OCI-LY7 (cell line): ENCODE measurements around the gene SENP1. TPM values are rescaled to one million over a fixed set of nuclear protein-coding genes. Genes with fewer than 3 reads are reported as not detected.

Experiments
- BruUV-seq: library from RNA; stranded (reverse); fragments of 400-500 nt; replicated peaks from 2 replicates; lab custom pipeline; 2021; lab: Mats Ljungman, UMichigan
- CTCF ChIA-PET: fragments of 300-600 bp; sonication (Branson Sonifier 250); formaldehyde crosslinking; loops from one replicate; lab custom pipeline; 2022; ENCODE audit warnings: antibody characterized with exemption; ENCODE audit not compliant: unreplicated experiment; lab: Charles Lee
- POLR2A ChIA-PET: fragments of 300-600 bp; sonication (Branson Sonifier 250); formaldehyde crosslinking; loops from one replicate; lab custom pipeline; 2022; ENCODE audit warnings: antibody characterized with exemption; lab: Charles Lee
- DNase-seq: peaks from one replicate; pipeline ENCODE4 v3.0.0-alpha.2; 2015; ENCODE audit warnings: low spot score
- H2AFZ ChIP-seq: fragments of 200-600 bp; sonication (generic), shearing (Covaris generic); 2 replicates; pipeline ENCODE4 v1.6.1; 2014; ENCODE audit warnings: mild to moderate bottlenecking, antibody characterized with exemption, low read length, moderate library complexity
- H3K27ac ChIP-seq: fragments of 200-600 bp; sonication (generic); 2 replicates; pipeline ENCODE4 v1.5.1; 2014; ENCODE audit warnings: mixed run types, low read depth, mild to moderate bottlenecking, moderate library complexity, low read length, inconsistent platforms; ENCODE audit not compliant: poor library complexity, severe bottlenecking
- H3K36me3 ChIP-seq: fragments of 200-600 bp; sonication (generic); 2 replicates; pipeline ENCODE4 v1.6.1; 2014; ENCODE audit warnings: mild to moderate bottlenecking, antibody characterized with exemption, low read length, moderate library complexity, mixed read lengths; ENCODE audit not compliant: insufficient read depth
- H3K4me1 ChIP-seq: fragments of 200-600 bp; sonication (generic); 2 replicates; pipeline ENCODE4 v1.5.1; 2014; ENCODE audit warnings: mild to moderate bottlenecking, low read length; ENCODE audit not compliant: insufficient read depth, poor library complexity, severe bottlenecking
- H3K4me2 ChIP-seq: fragments of 200-600 bp; sonication (generic); 2 replicates; pipeline ENCODE4 v1.6.1; 2014; ENCODE audit warnings: mild to moderate bottlenecking, low read length
- H3K4me3 ChIP-seq: fragments of 200-600 bp; sonication (generic); 2 replicates; pipeline ENCODE4 v1.5.1; 2014; ENCODE audit warnings: mild to moderate bottlenecking, low read depth, low read length; ENCODE audit not compliant: poor library complexity, severe bottlenecking
- H3K79me2 ChIP-seq: fragments of 200-600 bp; sonication (generic); 2 replicates; pipeline ENCODE4 v1.6.1; 2016; ENCODE audit warnings: low read depth, mild to moderate bottlenecking, low read length, moderate library complexity, mixed read lengths; ENCODE audit not compliant: insufficient read depth
- H3K9me2 ChIP-seq: fragments of 200-600 bp; sonication (generic); 2 replicates; pipeline ENCODE4 v1.6.1; 2016; ENCODE audit warnings: mild to moderate bottlenecking, low read length, mixed read lengths; ENCODE audit not compliant: insufficient read depth
- H3K9me3 ChIP-seq: fragments of 200-600 bp; sonication (generic); 2 replicates; pipeline ENCODE4 v1.6.1; 2014; ENCODE audit warnings: mild to moderate bottlenecking, mixed run types, low read length, mixed read lengths
- H4K20me1 ChIP-seq: fragments of 200-600 bp; sonication (generic); 2 replicates; pipeline ENCODE4 v1.6.1; 2014; ENCODE audit warnings: mild to moderate bottlenecking, antibody characterized with exemption, low read length, moderate library complexity, mixed read lengths; ENCODE audit not compliant: insufficient read depth
- CTCF ChIP-seq: fragments of 200-600 bp; sonication (generic); conservative IDR thresholded peaks from 2 replicates; pipeline ENCODE4 v1.5.1; 2014; ENCODE audit warnings: mild to moderate bottlenecking, antibody characterized with exemption, low read length, moderate library complexity, mixed read lengths
- EZH2phosphoT487 ChIP-seq: fragments of 200-600 bp; sonication (generic); IDR thresholded peaks from 2 replicates; pipeline ENCODE4 v1.6.1; 2018; ENCODE audit warnings: low read depth, borderline replicate concordance, mild to moderate bottlenecking, mixed run types, antibody characterized with exemption, low read length, moderate library complexity, mixed read lengths
- intact Hi-C: fragments of 100-400 bp; cut with micrococcal nuclease; formaldehyde crosslinking; loops from one replicate; pipeline ENCODE4 v1.10.0; 2022; ENCODE audit not compliant: unreplicated experiment
- total RNA-seq, 2 experiments: library from RNA; depleted of rRNA in 1 of 2; stranded (reverse); fragments of >200 nt in 1 of 2; shearing (Covaris generic) in 1 of 2; gene quantifications; 2 replicates each; pipeline ENCODE4 v1.2.3, GENCODE V29; 2014 to 2022

SENP1 gene
- total RNA-seq, 2 experiments from 2014 or later: 48.3 to 54.7 TPM

- no peak overlapping the region for H3K27ac ChIP-seq
- TF ChIP-seq EZH2phosphoT487 (no peak), CTCF (no peak)
- intact Hi-C loops: no loop called here
- no peaks in the 10 kb centered on the region for H3K79me2 ChIP-seq
- no peak overlapping the region for H3K4me3 ChIP-seq
- no peaks in the 10 kb centered on the region for H3K9me2 ChIP-seq
- H3K4me1 ChIP-seq: no peaks in the 10 kb centered on the region
- no peak overlapping the region for H3K4me2 ChIP-seq
- no TSS peak for BruUV-seq
- ChIA-PET CTCF (no interaction called here), POLR2A (no interaction called here)
- H3K36me3 ChIP-seq: peaks cover 93% of the 10 kb centered on the region
- no peaks in the 10 kb centered on the region for H3K9me3 ChIP-seq
- H2AFZ ChIP-seq: no peak overlapping the region
- DNase-seq: no peak
- H4K20me1 ChIP-seq: no peaks in the 10 kb centered on the region
These were observed 29.1 kb upstream of the SENP1 start for GRCh38 chr12:48135027-48135426.

GRCh38 chr12:48132826-48133225 lies 26.9 kb upstream of the SENP1 start:
- DNase-seq: no peak
- BruUV-seq: no TSS peak
- H3K4me2 ChIP-seq: no peak overlapping the region
- no peaks in the 10 kb centered on the region for H3K9me3 ChIP-seq
- H2AFZ ChIP-seq: no peak overlapping the region
- TF ChIP-seq EZH2phosphoT487 (no peak), CTCF (no peak)
- intact Hi-C loops: no loop called here
- no peak overlapping the region for H3K27ac ChIP-seq
- H3K4me3 ChIP-seq: no peak overlapping the region
- peaks cover 91% of the 10 kb centered on the region for H3K36me3 ChIP-seq
- POLR2A ChIA-PET: interaction anchor here (1.1 kb wide), 1 partner anchor 24 kb away, joined by 3 read pairs; the partner anchor contains the start of gene ASB8
- no peaks in the 10 kb centered on the region for H3K4me1 ChIP-seq
- no peaks in the 10 kb centered on the region for H3K79me2 ChIP-seq
- no peaks in the 10 kb centered on the region for H3K9me2 ChIP-seq
- no peaks in the 10 kb centered on the region for H4K20me1 ChIP-seq
- CTCF ChIA-PET: no interaction called here

DNA sequence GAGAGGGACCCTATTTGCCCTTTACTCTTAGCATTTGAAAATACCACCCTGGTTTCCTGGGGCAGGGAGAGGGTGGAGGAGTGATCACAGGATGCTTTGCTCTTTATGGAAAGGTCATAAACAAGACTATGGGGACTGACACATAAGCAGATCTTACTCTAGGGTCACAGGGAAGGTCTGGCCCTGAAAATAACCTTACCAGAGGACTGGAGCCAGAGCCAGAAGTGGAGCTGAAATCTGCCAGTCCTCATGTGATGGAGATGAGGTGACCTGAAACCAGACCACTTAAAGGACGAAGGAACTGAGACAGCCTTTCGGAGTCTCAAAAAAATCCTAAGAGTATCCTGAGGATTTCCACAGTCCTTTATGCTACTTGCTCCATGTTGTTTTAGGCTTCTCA lies 25.6 kb upstream of the SENP1 start:
- DNase-seq: no peak
- no peaks in the 10 kb centered on the region for H3K4me1 ChIP-seq
- no peaks in the 10 kb centered on the region for H3K79me2 ChIP-seq
- no peak overlapping the region for H2AFZ ChIP-seq
- H3K36me3 ChIP-seq: peaks cover 95% of the 10 kb centered on the region
- intact Hi-C loops: no loop called here
- no TSS peak for BruUV-seq
- H3K9me2 ChIP-seq: no peaks in the 10 kb centered on the region
- ChIA-PET POLR2A (interaction anchor here (1.1 kb wide), 1 partner anchor 25 kb away, joined by 3 read pairs; the partner anchor contains the start of gene ASB8), CTCF (no interaction called here)
- H3K27ac ChIP-seq: no peak overlapping the region
- no peaks in the 10 kb centered on the region for H3K9me3 ChIP-seq
- H3K4me3 ChIP-seq: no peak overlapping the region
- no peak overlapping the region for H3K4me2 ChIP-seq
- TF ChIP-seq CTCF (no peak), EZH2phosphoT487 (no peak)
- H4K20me1 ChIP-seq: no peaks in the 10 kb centered on the region
